Measurements from ENCODE around the gene ANKAR. TPM values are rescaled to one million over a fixed set of nuclear protein-coding genes. Genes with fewer than 3 reads are reported as not detected.
"Not testable (repeated sequence)": the region's sequence is repeated elsewhere in the genome, so short reads cannot be mapped to it uniquely, and the experiment has no call there.

ANKAR gene
- total RNA-seq, 1 experiment from 2014 or later, result 1.3 TPM

GRCh38 chr2:189651284-189651683, 23.2 kb upstream of the ANKAR start:
- peaks cover 28% of the 10 kb centered on the region for H3K36me3 Mint-ChIP-seq
- TF ChIP-seq ZNF532 (CRISPR knock-in tag; IDR thresholded peaks at IDR 0.05; ENCODE audit: borderline replicate concordance), result no peak
- TF ChIP-seq GRHL2 (CRISPR knock-in tag; IDR thresholded peaks at IDR 0.05; ENCODE audit: insufficient replicate concordance, severe bottlenecking), result no peak
- TF ChIP-seq CTCF (IDR thresholded peaks at IDR 0.05), result no peak
- TF ChIP-seq SMAD3 (CRISPR knock-in tag; IDR thresholded peaks at IDR 0.05; ENCODE audit: borderline replicate concordance), result no peak
- no peak for TF ChIP-seq ZNF317 (CRISPR knock-in tag; IDR thresholded peaks at IDR 0.05; ENCODE audit: borderline replicate concordance, low read depth)
- no peak for TF ChIP-seq ZBTB43 (CRISPR knock-in tag; IDR thresholded peaks at IDR 0.05)
- TF ChIP-seq GTF2I (CRISPR knock-in tag; conservative IDR thresholded peaks at IDR 0.05), result no peak
- TF ChIP-seq ZNF263 (CRISPR knock-in tag; IDR thresholded peaks at IDR 0.05; ENCODE audit: low read depth), result no peak
- TF ChIP-seq ZNF121 (CRISPR knock-in tag; IDR thresholded peaks at IDR 0.05), result no peak
- no peak for TF ChIP-seq ZNF281 (CRISPR knock-in tag; IDR thresholded peaks at IDR 0.05)
- TF ChIP-seq RELA (CRISPR knock-in tag; IDR thresholded peaks at IDR 0.05; ENCODE audit: borderline replicate concordance), result no peak
- no peak for TF ChIP-seq PRDM15 (CRISPR knock-in tag; IDR thresholded peaks at IDR 0.05)
- no peak for TF ChIP-seq ELF4 (CRISPR knock-in tag; IDR thresholded peaks at IDR 0.05; ENCODE audit: low read depth)
- no peak for TF ChIP-seq ATF2 (CRISPR knock-in tag; IDR thresholded peaks at IDR 0.05; ENCODE audit: borderline replicate concordance, low read depth)
- no peak for TF ChIP-seq NFATC4 (CRISPR knock-in tag; IDR thresholded peaks at IDR 0.05)
- TF ChIP-seq CDX4 (CRISPR knock-in tag; IDR thresholded peaks at IDR 0.05; ENCODE audit: borderline replicate concordance), result no peak
- TF ChIP-seq HMGXB4 (CRISPR knock-in tag; IDR thresholded peaks at IDR 0.05), result no peak
- H3K27me3 Mint-ChIP-seq (ENCODE audit: low read depth), result peaks cover 3% of the 10 kb centered on the region
- peaks cover 34% of the 10 kb centered on the region for H3K9me3 Mint-ChIP-seq
- ATAC-seq, result no peak
- POLR2A ChIA-PET, result no interaction called here
- no peak overlapping the region for H3K27ac Mint-ChIP-seq
- no peak overlapping the region for H3K4me3 Mint-ChIP-seq
- CTCF ChIA-PET, result no interaction called here
- no peak for DNase-seq (ENCODE audit: low spot score)
- H3K4me1 Mint-ChIP-seq, result no peaks in the 10 kb centered on the region

- CTCF ChIA-PET; H3K4me3 Mint-ChIP-seq; DNase-seq (ENCODE audit: low spot score); ATAC-seq; H3K4me1 Mint-ChIP-seq; H3K27me3 Mint-ChIP-seq (ENCODE audit: low read depth); POLR2A ChIA-PET; H3K27ac Mint-ChIP-seq: not testable (repeated sequence)
- peaks cover 28% of the 10 kb centered on the region for H3K36me3 Mint-ChIP-seq
- peaks cover 34% of the 10 kb centered on the region for H3K9me3 Mint-ChIP-seq
Measured at GRCh38 chr2:189653464-189653863, 21.0 kb upstream of the ANKAR start.

Measured in WTC11 (cell line).